T-helper 22 cell (primary cell): ENCODE results near the gene ABCC5.
"Not testable (repeated sequence)": the region's sequence is repeated elsewhere in the genome, so short reads cannot be mapped to it uniquely, and the experiment has no call there.

Experiments
- DNase-seq: peaks from one replicate; pipeline ENCODE4 v3.0.0-alpha.2; 2020; ENCODE audit warnings: low read depth

Gene ABCC5

DNA sequence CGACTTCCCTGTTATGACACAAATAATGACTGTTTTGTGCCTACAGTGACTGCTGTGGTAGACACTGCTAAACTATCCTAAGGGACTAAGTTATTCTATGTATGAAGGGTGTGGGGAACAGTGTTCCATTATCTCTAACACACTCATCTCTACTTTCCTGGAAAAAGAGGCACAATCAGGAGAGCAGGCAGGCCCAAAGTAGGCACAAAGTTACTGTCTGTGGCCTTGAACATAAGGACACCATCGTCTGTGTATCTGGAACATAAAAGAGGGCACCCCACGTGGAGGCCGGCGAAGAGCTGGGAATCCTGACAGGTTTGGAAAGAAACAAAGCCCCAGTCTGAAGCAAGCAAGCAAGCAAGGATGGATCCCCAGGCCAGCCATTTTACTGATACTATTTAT is 1.5 kb downstream of the ABCC5 start:
- DNase-seq: no peak

DNA sequence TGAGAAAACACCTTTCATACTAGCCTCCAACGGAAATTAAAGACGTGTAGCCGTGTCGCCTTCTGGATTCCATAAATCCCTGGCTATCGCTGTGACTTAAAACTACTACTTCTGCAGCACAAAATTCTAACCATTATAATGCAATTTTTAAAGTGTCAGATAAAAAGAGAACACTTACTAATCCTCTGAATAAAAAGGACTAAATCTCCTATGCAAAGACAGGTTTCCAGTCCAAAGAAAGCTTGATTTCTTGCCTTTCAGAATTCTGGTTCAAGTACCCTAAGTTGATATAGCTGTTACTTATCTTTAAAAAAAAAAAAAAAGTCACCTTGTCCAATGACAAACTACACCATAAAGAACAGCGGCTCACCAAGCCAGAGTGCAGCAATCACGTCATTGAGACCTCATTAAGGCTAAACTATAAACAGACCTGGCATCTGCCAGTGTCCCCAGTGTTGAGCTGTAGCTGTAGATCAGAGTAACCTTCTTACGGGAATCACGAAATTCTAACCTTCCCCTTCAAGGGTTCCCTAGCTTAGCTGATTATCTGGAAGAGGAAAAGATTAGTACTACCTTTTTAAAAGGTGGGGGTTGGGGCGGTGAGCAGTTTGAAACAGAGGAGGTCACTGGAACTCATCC is 2.2 kb downstream of the ABCC5 start:
- no peak for DNase-seq

DNA sequence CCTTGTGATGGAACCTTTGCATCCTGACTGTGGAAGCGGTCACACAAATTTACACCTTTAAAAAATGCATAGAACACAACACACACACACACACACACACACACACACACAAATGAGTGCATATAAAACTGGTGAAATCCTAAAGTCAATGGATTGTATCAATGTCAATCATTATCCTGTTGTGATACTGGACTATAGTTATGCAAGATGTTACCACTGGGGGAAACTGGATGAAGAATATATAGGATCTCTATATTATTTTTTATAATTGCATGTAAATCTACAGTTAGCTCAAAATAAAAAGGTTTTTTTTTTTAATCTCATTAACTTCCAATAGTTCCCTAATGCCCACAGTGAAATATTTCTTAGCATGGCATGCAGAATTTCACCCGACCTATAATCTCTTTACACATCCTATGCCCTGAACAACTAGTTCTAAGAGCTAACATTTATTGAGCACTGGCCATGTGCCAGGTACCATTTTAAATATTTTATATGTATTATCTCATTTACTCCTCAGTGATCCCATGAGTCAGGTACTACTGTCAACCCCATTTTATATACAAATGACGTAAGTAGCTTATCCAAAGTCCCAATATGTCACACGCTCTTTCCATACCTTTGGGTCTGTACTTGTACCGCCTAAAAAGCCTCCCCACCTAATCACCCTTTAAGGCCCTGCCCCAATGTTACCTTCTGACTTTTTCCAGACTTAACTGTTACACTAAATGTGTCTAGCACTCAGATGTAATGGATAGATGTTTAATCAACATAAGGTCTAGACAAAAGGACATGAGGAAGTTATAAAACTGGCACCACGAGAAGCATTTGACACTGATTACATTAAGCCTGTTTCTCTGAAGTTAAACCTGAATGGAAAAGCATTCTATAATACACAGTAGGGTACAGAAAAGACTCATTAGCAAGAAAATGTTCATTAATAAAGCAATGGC is 5.5 kb downstream of the ABCC5 start:
- no peak for DNase-seq

DNA sequence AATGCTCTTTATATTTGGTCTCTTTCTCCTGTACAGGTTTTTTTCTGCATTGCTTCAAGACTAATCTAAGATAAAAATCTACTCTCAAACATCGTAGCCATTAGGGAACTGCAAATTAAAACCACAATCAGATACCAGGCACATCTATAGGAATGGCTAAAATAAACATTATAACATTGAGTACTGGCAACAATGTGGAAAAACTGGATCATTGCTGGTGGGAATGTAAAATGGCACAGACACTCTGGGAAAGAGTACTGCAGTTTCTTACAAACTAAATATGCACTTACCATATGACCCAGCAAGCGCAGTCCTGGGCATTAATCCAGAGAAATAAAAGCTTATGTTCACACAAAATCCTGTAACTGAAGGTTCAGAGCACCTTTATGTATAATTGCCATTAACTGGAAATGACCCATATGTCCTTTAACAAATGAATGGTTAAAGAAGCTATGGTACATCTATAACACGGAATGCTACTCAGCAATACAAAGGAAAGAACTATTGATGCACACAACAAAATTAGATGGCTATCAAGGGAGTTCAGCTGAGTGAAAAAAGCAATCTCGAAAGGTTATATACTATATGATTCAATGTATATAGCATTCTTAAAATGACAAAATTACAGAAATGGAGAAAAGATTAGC is 6.3 kb downstream of the ABCC5 start:
- no peak for DNase-seq

DNA sequence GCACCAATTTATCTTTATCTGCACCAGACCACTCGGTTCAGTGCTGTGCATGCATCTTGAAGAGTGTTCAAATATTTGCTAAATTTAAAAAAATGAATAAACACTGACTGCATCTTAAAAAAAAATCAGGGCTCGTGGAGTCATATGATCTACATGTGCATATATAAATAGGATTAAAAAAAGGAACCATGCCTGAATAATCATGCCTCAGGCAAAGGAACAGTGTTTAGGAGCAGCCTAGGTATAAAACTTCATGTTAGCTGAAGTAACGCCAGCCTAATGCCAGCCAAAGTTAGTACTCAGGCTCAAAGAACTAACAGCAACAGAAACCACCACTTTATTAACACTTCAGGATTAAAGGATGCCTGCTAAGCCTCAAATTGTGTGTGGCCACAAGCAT is 9.5 kb downstream of the ABCC5 start:
- DNase-seq: no peak

DNA sequence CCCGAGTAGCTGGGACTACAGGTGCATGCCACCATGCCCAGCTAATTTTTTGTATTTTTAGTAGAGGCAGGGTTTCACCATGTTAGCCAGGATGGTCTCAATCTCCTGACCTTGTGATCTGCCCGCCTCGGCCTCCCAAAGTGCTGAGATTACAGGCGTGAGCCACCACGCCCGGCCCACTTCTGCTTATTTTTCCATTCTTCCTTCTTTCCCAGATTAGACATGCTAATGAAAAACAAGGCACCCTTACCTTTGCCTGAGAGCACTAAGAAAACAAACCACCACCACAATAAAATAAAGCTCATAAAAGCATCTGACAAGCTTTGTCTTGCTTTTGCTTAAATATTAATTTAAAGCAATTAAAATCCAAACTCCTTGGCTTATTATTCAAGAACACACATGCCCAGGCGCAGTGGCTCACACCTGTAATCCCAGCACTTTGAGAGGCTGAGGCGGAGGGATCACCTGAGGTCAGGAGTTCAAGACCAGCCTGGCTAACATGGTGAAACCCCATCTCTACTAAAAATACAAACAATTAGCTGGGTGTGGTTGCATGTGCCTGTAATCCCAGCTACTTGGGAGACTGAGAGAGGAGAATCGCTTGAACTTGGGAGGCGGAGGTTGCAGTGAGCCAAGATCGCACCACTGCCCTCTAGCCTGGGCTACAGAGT is 10.4 kb downstream of the ABCC5 start:
- DNase-seq: not testable (repeated sequence)

DNA sequence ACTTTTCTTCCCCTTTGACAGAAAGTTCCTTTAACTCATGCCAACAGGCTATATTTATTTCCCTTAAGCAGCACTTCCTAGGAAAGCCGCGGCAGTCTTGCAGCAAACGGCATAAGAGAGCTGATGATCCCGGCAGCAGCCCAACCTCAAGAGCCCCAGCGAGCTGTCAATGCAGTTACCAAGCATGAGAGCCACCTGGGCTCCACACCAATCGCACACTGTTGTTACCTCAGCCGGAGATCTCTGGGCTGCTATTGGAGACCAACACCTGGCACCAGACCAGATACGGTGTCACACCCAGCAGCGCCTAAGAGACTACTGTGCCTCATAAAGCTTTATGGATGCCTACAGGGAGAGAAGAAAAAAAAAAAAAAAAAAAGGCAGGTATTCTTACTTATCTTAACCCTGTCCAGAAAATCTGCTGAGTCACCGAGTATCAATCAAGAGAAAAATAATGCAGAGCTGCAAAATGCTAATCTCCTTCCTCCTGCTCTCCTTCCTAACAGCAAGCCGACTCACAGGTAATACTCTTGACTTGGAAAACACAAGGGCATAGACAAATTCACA is 11.7 kb downstream of the ABCC5 start:
- no peak for DNase-seq

DNA sequence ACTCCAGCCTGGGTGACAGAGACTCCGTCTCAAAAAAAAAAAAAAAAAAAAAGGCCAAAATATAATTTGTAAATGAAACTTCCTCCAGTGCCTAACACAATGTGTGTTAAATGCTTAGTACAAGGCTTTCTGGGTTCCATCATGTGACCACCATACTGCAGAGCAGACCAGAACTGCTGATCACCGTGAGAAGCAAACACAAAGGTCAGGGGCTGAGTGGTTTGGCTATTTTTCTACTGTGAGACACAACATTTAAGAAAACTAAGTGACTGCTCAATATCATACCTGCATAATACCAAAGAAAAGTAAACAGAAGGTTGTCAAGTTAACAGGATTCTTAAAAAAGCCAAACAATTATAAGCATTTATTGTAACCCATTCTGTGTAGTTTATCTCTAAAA is 13.2 kb downstream of the ABCC5 start:
- no peak for DNase-seq

DNA sequence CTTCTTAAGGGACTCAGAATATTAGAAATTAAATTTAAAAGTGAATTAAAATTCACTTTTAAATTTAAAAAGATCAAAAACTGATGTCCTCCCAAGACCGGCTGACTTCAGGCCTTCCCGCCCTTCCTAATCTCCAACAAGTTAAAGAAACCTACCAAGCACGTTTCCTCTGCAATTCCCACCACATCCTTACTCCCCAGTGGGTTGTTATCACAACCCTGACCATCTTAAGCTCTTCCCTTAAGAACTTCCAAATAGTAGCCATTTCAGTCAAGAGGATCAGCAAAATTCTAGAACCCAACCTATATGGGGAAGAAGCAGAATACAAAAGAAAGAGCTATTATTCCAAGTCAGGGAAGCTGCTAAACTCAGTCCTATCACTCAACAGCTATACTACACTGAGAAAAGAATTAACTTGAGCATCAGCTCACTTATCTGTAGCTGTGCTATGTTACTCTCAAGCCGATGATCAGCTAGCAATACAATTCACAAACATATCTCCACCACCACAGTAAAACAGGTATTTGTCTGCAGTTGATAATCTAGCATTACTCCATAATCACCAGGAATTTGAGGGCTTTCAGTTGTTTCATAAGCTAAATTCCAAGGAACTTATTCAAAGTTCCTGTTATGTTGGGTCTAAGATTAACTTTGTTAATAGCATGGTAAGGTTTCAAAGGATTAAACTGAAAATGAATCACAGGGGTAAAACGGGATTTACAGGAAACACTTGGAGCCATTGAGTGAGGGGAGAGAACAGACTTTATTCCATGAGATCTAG is 14.3 kb downstream of the ABCC5 start:
- DNase-seq: no peak

DNA sequence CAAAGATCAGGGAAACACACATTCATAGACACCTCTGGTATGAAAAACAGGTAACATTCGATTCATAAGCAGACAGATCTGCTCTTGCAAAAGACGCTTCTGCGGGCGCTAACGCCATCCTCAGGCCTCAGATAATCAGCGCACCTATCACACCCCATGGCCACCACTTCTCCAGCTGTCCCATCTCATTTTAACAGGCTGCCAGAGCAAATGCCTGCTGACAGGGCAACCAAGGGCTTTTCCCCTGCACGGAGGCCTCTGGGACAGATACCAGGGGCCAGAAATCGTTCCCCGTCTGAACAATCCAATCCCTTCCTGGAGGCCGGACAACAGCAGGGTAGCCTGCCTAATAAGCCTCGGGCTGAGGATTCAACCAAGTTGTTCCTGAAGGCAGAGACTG is 15.2 kb downstream of the ABCC5 start:
- DNase-seq: no peak

DNA sequence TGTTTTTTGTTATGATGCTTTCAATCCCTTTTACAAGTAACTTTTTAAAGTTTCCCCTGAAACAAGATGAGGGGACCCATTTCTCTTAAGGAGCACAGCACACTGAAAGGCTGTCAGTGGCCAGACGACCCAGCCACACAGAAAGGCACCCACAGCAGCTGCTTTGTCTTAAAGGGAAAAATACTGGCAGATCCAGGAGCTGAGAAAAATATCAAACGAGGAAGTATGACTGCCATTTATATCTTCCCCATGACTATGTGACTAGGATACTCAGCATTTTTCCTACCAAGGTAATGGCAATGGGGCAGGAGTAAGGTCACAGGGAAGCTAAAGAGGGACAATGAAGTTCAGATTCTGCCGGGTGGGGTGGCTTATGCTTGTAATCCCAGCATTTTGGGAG is 15.9 kb downstream of the ABCC5 start:
- no peak for DNase-seq

DNA sequence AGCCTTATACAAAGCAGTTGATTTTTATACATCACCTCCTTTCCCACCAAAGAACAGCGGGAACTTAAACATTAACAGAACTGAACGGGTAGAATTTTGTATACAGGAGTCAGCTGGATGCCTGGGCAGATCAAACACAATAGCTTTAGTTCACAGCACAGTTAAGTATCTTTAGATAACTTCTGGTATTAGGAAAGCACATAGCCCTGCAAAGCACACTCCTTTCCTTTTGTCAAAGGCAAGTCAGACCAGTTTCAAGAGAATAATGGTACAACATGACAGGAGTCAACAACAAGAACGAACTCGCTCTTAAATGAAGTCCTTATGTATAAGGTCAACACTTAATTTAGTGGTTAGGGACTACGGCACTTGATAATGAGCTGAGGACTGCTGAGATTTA is 26.3 kb downstream of the ABCC5 start:
- no peak for DNase-seq

DNA sequence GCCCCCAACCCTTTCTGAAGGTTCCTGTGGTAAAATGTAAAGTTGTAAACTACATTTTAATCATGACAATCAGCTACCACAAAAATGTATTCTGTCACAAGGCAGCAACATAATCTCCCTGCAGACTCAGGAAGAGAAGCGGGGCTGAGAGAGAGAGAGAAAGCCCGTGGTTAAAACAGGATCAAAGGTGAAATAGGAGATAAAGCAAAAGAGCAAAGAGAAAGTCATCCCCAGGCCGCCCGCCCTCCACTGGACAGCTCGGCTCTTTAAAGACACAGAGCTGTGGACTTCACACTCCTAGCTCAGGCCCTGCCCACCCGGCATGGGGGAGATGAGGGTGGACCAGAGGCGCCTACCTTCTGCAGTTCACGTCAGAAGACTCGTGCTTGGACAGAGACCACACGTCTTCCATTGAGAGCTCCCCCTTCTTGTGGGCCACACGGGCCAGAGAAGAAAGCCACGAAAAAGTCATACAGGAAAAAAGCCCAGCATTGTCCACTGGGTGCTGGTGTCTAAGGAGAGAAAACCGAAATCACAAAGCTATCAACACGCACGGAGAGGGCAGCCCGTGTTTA is 29.4 kb downstream of the ABCC5 start:
- no peak for DNase-seq

DNA sequence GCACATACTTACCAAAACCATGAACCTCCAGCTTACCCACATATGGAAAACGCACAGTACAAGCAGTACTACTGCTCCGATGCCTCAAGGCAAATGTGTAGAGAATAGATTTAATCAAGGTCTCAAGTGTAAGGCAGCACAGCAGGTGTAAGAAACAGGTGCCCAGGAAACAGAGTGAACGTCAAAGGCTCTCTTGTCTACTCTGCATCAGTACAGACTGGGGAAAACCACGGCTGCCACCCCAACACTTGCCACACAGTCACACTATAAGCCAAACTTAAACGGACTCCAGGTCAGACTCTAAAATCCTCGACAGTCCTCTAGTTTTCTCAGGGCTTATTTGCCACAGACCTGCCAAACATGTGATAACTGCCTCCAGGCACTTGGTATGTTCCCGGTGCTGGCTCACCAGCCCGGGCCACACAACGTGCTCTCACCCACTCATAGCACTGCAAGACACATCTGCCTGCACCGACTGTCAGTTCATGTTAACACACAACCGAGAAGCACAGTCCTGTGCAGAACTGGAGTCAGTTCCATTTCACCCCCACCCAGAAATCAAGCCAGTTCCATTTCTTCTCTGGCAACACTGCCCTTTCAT is 30.6 kb downstream of the ABCC5 start:
- DNase-seq: no peak

DNA sequence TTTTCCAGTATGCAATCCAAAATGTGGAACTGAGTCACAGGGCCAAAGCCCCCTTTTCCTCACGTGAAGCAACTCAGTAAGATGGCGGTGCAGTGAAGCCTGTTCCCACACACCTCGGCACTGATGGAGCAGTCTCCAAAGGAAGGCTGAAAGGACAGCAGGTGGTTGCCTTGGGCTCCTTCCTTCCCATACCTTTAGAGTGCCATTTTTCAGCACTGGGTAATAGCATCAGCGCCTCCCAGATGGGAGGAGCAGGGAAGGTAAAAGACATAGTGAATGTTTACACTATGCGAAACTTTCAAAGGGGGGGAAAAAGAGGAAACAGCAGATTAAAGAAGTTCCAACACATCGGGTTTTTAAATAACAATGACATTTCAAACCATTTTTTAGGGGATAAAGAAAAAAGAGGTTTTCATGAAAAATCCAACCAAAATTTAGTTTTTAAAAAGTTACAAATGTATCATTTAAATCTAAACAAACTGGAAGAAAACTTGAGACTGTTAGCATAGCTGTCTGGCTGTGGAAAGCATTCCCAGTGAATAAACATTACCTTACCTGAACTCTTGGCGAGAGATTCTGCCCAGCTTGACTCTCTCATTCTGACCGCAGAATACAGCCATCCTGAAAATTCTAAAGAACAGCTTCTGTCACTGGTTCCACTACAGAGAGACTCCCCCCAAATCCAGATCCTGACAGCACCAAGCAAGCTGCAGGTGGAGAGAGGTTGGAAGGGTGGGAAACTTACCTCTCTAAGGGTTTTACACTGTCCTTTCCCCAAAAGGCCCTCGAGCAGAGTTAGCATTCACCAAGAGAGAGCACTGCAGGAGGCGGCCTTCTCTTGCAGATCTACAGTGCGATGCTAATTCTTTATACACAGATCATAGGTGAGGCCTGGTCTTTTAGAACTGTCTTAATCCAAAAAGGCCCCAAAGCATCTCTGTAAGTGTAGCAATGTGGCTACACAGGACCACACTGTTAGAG is 32.6 kb downstream of the ABCC5 start:
- DNase-seq: no peak

DNA sequence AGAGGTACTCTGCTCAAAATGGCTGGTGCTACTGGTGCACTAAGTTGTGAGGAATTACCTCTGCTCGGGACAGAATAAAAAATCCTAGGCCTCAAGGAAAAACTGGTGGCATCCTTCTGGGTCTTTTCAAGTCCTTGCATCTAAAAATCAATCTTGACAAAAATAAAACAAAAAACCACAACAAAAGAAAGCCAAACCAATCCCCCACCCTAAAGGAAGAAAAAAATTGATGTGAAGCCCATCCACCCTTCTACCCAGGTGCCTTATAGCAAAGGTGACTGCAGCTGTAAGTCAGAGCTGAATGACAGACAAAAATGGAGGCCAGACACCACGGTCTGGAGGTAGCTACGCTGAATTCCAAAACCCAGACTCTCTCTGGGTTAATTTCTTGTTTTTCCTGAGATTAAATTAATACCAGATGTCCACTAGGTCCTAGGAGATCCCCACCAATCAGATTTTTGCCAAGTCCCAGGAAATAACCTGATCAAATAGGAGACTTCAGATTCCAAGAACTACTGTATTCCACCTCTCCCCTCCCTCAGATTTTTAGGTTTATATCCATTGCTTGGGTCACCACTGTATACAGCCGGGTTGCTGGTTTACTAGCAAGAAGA is 33.5 kb downstream of the ABCC5 start:
- no peak for DNase-seq

DNA sequence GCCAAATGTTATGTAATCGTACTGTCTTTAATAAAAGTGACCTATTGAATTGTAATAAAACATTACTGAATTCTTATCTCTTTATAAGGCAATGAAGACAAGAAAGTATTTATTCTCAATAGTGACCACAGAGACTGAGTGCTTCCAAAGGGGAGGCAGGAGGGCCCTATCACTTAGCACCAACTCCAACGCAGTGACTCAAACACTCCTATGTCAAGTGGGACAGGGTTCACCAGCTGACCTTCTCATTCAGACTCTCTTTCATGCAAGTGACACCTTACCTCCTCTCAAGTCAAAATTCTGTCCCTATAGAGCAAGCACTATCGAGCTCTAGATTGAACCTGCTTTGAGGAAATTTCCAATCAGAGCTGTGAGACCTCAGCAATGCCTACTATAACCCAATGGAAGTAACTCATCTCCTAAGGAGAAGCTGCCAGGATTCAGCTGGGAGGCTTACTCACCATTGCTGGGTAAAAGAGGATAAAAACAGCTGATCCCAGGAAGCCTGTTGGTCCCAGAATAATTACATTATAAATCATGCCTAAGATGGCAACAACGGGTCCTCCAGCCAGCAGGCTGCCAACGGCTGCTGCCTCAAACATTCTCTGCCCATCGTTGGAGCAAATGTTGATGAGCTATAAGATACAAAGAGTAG is 35.6 kb downstream of the ABCC5 start:
- no peak for DNase-seq

DNA sequence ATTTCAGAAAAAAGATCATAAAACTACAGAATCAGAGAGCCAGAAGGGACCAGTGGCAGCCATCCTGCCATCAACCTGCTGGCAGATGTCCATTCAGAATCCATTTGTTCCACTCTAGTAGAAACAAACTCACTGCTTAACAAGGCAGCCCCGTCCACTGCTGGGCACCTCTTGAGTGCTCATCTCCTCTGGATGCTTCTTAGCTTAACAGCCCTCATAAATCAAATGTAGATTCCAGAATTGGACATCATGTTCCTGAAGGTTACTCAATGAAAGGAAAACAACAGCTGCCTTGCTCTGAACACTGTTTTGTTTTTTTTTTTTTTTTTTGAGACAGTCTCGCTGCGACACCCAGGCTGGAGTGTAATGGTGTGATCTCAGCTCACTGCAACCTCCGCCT is 37.3 kb downstream of the ABCC5 start:
- DNase-seq: no peak
